Tibial nerve (tissue), 4 donors: ENCODE data around the gene CEP97.
"Not testable (repeated sequence)": the region's sequence is repeated elsewhere in the genome, so short reads cannot be mapped to it uniquely, and the experiment has no call there.

Source experiments
- EP300 ChIP-seq, 2 donors: sonication (generic); formaldehyde crosslinking; IDR thresholded peaks; one replicate each; pipeline ENCODE4 v1.6.1; 2017; ENCODE audit warnings: antibody characterized with exemption in 2 of 2, mild to moderate bottlenecking in 1 of 2
- POLR2A ChIP-seq, 2 donors: fragments of 450-650 bp; IDR thresholded peaks; one replicate each; pipeline ENCODE4 v1.6.1; 2017; ENCODE audit warnings: antibody characterized with exemption in 2 of 2, mild to moderate bottlenecking in 2 of 2, moderate library complexity in 2 of 2
- TF ChIP-seq, protein P1 (sequence below), 5 experiments: fragments of 200-600 bp in 3 of 5; fragments of 450-650 bp in 2 of 5; sonication (generic) in 3 of 5; IDR thresholded peaks; one replicate each; pipeline ENCODE4 v1.5.1; 2016 to 2019; ENCODE audit warnings: antibody characterized with exemption in 5 of 5, mild to moderate bottlenecking in 3 of 5, moderate library complexity in 2 of 5

DNA sequence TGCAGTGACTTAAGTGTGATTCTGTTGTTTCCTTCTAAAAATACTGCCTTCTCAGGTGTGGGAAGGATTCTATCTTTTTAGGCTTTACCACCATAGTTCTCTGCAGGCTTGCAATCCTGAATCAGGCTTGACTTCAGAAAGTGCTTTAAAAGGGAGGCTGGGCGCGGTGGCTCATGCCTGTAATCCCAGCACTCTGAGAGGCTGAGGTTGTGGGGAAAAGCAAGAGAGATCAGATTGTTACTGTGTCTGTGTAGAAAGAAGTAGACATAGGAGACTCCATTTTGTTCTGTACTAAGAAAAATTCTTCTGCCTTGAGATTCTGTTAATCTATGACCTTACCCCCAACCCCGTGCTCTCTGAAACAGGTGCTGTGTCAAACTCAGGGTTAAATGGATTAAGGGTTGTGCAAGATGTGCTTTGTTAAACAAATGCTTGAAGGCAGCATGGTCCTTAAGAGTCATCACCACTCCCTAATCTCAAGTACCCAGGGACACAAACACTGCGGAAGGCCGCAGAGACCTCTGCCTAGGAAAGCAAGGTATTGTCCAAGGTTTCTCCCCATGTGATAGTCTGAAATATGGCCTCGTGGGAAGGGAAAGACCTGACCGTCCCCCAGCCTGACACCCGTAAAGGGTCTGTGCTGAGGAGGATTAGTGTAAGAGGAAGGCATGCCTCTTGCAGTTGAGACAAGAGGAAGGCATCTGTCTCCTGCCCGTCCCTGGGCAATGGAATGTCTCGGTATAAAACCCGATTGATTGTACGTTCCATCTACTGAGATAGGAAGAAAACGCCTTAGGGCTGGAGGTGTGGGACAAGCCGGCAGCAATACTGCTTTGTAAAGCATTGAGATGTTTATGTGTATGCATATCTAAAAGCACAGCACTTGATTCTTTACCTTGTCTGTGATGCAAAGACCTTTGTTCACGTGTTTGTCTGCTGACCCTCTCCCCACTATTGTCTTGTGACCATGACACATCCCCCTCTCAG is 32.4 kb upstream of the CEP97 start:
- TF ChIP-seq POLR2A, EP300 (IDR thresholded peaks at IDR 0.05): not testable (repeated sequence)
- TF ChIP-seq, protein P1, sequence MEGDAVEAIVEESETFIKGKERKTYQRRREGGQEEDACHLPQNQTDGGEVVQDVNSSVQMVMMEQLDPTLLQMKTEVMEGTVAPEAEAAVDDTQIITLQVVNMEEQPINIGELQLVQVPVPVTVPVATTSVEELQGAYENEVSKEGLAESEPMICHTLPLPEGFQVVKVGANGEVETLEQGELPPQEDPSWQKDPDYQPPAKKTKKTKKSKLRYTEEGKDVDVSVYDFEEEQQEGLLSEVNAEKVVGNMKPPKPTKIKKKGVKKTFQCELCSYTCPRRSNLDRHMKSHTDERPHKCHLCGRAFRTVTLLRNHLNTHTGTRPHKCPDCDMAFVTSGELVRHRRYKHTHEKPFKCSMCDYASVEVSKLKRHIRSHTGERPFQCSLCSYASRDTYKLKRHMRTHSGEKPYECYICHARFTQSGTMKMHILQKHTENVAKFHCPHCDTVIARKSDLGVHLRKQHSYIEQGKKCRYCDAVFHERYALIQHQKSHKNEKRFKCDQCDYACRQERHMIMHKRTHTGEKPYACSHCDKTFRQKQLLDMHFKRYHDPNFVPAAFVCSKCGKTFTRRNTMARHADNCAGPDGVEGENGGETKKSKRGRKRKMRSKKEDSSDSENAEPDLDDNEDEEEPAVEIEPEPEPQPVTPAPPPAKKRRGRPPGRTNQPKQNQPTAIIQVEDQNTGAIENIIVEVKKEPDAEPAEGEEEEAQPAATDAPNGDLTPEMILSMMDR (IDR thresholded peaks at IDR 0.05): not testable (repeated sequence)
